ENCODE results near the gene CHMP4A.

DNA sequence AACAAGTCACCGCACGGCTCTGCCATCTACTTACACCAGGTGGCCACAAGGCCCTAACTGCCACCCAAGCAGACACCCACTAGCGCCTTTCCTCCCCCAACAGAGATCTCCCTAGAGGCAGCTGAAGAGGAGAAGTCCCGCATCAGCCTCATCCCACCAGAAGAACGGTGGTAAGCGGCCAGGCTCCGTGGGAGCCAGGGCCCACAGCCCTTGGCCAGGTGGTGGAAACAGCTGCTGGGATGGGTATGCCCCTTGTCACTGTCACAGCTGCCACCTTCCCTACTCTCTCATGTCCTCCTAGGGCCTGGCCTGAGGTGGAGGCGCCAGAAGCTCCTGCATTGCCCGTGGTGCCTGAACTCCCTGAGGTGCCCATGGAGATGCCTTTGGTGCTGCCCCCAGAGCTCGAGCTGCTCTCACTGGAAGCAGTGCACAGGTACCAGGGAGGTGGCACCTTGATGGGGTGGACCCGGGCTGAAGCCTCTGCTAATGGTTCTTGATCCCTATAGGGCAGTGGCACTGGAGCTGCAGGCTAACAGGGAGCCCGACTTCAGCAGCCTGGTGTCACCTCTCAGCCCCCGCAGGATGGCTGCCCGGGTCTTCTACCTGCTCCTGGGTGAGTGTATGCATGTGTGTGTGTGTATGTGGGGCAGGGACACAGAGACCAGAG, 33.9 kb downstream of the CHMP4A start:
- no peak for TF ChIP-seq EZH2 (IDR thresholded peaks at IDR 0.05; ENCODE audit: borderline replicate concordance, low read length)
- TF ChIP-seq, protein P1, sequence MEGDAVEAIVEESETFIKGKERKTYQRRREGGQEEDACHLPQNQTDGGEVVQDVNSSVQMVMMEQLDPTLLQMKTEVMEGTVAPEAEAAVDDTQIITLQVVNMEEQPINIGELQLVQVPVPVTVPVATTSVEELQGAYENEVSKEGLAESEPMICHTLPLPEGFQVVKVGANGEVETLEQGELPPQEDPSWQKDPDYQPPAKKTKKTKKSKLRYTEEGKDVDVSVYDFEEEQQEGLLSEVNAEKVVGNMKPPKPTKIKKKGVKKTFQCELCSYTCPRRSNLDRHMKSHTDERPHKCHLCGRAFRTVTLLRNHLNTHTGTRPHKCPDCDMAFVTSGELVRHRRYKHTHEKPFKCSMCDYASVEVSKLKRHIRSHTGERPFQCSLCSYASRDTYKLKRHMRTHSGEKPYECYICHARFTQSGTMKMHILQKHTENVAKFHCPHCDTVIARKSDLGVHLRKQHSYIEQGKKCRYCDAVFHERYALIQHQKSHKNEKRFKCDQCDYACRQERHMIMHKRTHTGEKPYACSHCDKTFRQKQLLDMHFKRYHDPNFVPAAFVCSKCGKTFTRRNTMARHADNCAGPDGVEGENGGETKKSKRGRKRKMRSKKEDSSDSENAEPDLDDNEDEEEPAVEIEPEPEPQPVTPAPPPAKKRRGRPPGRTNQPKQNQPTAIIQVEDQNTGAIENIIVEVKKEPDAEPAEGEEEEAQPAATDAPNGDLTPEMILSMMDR (IDR thresholded peaks at IDR 0.05; ENCODE audit: low read length) = no peak

Measured in OCI-LY1 (cell line).